ENCODE results near the gene CORO7. TPM values are rescaled to one million over a fixed set of nuclear protein-coding genes. Genes with fewer than 3 reads are reported as not detected.

CORO7 gene
- polyA plus RNA-seq, 1 donor from 2014 or later = 57.6 TPM

- Histone ChIP-seq H3K9me2 (ENCODE audit: insufficient read depth, low read length) (no peaks in the 10 kb centered on the region), H3F3A (ENCODE audit: insufficient read depth, low read length, poor library complexity, severe bottlenecking) (no peaks in the 10 kb centered on the region), H3K9me3 (ENCODE audit: low read length) (no peaks in the 10 kb centered on the region), H3K36me3 (ENCODE audit: insufficient read depth, low read length) (no peaks in the 10 kb centered on the region), H3K4me2 (ENCODE audit: low read length) (no peak overlapping the region), H3K9ac (ENCODE audit: low read length) (no peak overlapping the region), H3K27me3 (ENCODE audit: insufficient read depth, low read depth, low read length) (no peaks in the 10 kb centered on the region), H3K4me3 (ENCODE audit: low read length) (no peak overlapping the region), H3K79me2 (replicated peaks; ENCODE audit: insufficient read depth, low read length) (peaks cover 10% of the 10 kb centered on the region), H3K27ac (ENCODE audit: low read length) (no peak overlapping the region), H2AFZ (ENCODE audit: low read depth, low read length) (no peak overlapping the region), H4K20me1 (ENCODE audit: insufficient read depth) (no peaks in the 10 kb centered on the region)
- no peak for TF ChIP-seq RAD21 (conservative IDR thresholded peaks at IDR 0.05)
- no peak for TF ChIP-seq POLR2AphosphoS5 (IDR thresholded peaks at IDR 0.05)
- no peak for TF ChIP-seq SMC3 (conservative IDR thresholded peaks at IDR 0.05; ENCODE audit: poor library complexity)
- TF ChIP-seq EZH2 (IDR thresholded peaks at IDR 0.05; ENCODE audit: borderline replicate concordance, insufficient read depth, low read length, poor library complexity, severe bottlenecking) = no peak
- no peak for TF ChIP-seq CTCF (IDR thresholded peaks at IDR 0.05; ENCODE audit: poor library complexity, severe bottlenecking)
Measured at GRCh38 chr16:4347765-4348509, 68.5 kb downstream of the CORO7 start.

GRCh38 chr16:4347010-4347409, 69.4 kb downstream of the CORO7 start:
- Histone ChIP-seq H3K27ac (ENCODE audit: low read length) (no peak overlapping the region), H3K9ac (ENCODE audit: low read length) (no peak overlapping the region), H4K20me1 (ENCODE audit: insufficient read depth) (no peaks in the 10 kb centered on the region), H3K4me3 (ENCODE audit: low read length) (no peak overlapping the region), H3K9me2 (ENCODE audit: insufficient read depth, low read length) (no peaks in the 10 kb centered on the region), H2AFZ (ENCODE audit: low read depth, low read length) (no peak overlapping the region), H3K9me3 (ENCODE audit: low read length) (no peaks in the 10 kb centered on the region), H3K4me2 (ENCODE audit: low read length) (no peak overlapping the region), H3K27me3 (ENCODE audit: insufficient read depth, low read depth, low read length) (no peaks in the 10 kb centered on the region), H3K79me2 (replicated peaks; ENCODE audit: insufficient read depth, low read length) (peaks cover 10% of the 10 kb centered on the region), H3F3A (ENCODE audit: insufficient read depth, low read length, poor library complexity, severe bottlenecking) (no peaks in the 10 kb centered on the region), H3K36me3 (ENCODE audit: insufficient read depth, low read length) (no peaks in the 10 kb centered on the region)
- TF ChIP-seq TAF1 (IDR thresholded peaks at IDR 0.05; ENCODE audit: low read depth) (no peak), CTCF (IDR thresholded peaks at IDR 0.05; ENCODE audit: poor library complexity, severe bottlenecking) (no peak), REST (IDR thresholded peaks at IDR 0.05; ENCODE audit: borderline replicate concordance) (no peak), SMC3 (conservative IDR thresholded peaks at IDR 0.05; ENCODE audit: poor library complexity) (no peak), EP300 (conservative IDR thresholded peaks at IDR 0.05; ENCODE audit: poor library complexity, severe bottlenecking) (no peak), MXI1 (conservative IDR thresholded peaks at IDR 0.05; ENCODE audit: poor library complexity, severe bottlenecking) (no peak), POLR2AphosphoS5 (IDR thresholded peaks at IDR 0.05) (no peak), EZH2 (IDR thresholded peaks at IDR 0.05; ENCODE audit: borderline replicate concordance, insufficient read depth, low read length, poor library complexity, severe bottlenecking) (no peak), RAD21 (conservative IDR thresholded peaks at IDR 0.05) (no peak)

Data from neural cell (in vitro differentiated cells).